HuH-7.5 (cell line): ENCODE data around the gene SLCO4C1.
A peak's percentile ranks its signal among the peaks of the same experiment; 100 is the strongest.
"Not testable (repeated sequence)": the region's sequence is repeated elsewhere in the genome, so short reads cannot be mapped to it uniquely, and the experiment has no call there.

Experiments used
- DNase-seq: peaks from one replicate; pipeline ENCODE4 v3.0.0; 2011; ENCODE audit warnings: low spot score

Gene SLCO4C1

GRCh38 chr5:102296178-102296817 is at the start of gene SLCO4C1:
TSS of gene SLCO4C1 (minus strand) at chr5:102296284. CDS start at chr5:102296262, 22 bp downstream.
- peak; percentile 64 for DNase-seq

DNA sequence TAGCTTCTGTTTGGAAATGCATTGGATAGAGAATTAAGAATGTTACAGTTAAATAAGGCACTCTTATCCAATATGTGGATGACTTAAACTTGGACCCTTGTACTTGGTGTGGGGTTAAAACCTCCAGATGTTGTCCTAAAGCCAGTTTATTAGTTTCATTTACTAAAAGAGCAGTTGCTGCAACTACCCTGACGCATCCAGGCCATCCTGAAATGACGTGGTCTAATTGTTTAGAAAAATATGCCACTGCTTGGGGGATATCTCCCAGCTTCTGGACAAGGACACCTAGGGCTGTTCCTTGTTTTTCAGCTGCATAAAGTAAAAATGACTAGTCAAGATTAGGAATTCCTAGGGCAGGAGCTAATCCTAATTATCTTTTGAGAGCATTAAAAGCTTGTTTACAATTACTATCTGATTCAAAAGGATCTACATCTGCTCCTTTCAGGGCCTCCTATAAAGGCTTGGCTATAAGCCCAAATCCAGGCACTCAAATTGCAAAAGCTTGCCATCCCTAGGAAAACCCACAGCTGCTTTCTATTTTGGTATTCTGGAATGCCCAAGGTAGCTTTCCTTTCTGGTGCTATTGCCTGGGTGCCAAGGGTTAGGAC is 45.7 kb upstream of the SLCO4C1 start:
- DNase-seq = no peak

GRCh38 chr5:102324714-102325113 is 28.6 kb upstream of the SLCO4C1 start:
- DNase-seq = no peak

- not testable (repeated sequence) for DNase-seq
Measured at GRCh38 chr5:102318801-102319200, 22.7 kb upstream of the SLCO4C1 start.

GRCh38 chr5:102314328-102314727 is 18.2 kb upstream of the SLCO4C1 start:
- no peak for DNase-seq

- no peak for DNase-seq
Measured at GRCh38 chr5:102313912-102314311, 17.8 kb upstream of the SLCO4C1 start.

DNA sequence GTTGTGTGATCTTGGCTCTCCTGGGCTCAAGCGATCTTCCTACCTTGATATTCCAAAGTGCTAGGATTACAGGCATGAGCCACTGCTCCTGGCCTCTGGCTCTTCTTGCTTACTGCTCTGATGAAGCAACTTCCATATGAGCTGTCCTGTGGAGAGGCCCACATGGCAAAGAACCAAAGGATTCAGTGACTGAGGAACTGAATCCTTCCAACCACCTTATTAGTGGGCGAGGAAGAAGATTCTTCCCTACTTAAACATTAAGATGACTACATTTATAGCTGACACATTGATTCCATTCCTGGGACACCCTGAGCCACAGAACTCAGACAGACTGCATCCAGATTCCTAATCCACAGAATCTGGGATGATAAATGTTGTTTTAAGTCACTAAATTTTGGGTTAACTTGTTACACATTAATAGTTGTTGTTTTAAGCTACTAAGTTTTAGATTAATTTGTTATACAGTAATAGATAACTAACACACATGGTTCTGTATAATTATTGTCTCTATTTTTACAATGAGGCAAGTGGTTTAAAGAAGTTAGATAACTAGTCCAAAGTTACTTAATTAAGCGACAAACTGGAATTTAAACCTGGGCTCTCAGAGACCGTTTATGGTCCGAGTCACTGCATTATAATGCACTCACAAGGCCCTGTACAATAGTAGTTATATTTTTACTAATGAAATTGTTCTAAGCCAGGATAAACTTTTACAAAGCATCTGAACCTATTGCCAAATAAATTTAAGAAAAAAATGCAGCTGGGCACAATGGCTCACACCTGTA is 16.7 kb upstream of the SLCO4C1 start:
- no peak for DNase-seq

- no peak for DNase-seq
Measured at GRCh38 chr5:102309586-102309985, 13.5 kb upstream of the SLCO4C1 start.

- no peak for DNase-seq
Measured at GRCh38 chr5:102307232-102307631, 11.1 kb upstream of the SLCO4C1 start.

- no peak for DNase-seq
Measured at GRCh38 chr5:102306121-102306520, 10.0 kb upstream of the SLCO4C1 start.

DNA sequence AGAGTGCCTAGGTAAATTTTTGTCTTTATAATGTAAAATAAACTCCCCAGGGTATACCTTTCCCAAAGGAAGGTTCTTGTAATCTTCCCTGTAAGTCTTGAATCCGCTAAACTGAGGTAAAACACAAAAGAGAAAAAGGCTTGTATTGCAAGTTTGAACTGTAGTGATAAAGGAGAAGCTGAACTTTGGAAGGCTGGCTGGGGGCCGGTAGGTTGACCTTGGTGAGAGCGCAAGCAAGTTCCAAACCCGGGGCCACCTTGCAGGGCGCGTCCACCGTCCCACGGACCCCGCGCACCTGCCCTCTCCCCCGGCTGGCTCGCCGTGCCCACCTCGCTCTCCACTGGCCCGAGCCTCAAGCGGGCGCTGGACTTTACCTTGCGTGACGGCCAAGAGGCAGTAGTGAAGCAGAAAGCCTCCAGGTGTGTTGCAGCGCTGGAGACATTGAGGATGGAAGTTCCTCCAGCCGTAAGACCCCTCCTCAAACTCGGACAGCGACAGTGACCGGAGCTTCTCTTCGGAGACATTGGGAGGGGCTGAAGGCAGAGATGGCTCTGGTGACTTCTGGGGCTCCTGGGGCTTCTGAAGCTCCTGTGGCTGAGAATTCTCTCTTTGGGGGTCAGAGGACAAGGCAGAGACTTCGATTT is 428 bp downstream of the SLCO4C1 start:
- DNase-seq = no peak

DNA sequence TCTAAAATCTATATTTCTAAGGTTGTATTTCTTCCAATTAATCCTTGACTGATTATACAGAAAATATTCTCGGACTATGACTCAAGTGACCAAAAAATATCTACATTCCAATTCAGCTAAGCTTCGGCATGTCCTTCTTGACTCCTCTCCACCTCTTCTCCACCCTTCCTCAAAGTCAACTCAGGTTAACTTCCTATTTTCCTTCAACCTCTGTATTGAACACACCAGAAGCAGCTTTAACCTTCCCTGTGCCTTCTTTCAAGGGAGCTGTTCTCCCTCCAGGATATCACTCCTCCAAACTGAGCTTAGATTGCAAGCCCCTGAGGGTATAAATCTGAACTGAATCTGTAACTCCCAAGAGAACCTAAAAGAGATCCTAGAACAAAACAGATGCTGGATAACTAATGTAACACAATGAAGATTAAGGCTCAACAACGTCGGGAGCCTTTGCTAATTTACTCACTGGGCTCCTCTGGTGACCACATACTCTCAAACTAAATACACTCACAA is 1.1 kb downstream of the SLCO4C1 start:
- DNase-seq = no peak

- no peak for DNase-seq
Measured at GRCh38 chr5:102290004-102290403, 6.1 kb downstream of the SLCO4C1 start.

DNA sequence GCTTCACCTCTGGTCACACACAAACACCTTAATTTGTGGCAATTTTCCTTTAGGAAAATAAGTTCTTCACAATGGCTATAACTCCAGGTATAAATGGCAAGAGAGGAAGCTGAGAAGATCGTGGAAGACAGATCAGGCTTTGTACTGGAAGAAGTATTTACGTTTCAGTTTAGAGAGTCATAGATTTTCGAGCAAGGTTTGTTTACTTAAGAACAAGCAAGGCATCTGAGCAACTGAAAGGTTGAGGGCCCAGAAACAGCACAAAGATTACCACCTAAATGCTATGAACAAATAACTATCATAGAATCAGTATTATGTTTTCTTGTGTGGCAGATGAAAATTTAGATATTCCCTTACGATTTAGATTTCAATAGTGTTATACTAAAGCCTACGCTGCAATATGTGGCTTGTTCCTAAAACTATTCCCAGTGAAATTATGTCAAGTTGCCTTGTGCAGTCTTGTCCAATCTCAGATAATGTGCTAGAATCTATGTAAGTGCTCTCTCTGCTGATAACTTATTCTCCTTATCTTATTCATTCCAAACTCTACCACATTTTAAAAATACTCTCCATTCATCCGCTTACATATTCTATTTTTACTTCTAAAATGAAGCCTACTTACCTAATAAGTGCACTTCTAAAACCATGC is 6.7 kb downstream of the SLCO4C1 start:
- DNase-seq = no peak

- no peak for DNase-seq
Measured at GRCh38 chr5:102288630-102289029, 7.5 kb downstream of the SLCO4C1 start.

DNA sequence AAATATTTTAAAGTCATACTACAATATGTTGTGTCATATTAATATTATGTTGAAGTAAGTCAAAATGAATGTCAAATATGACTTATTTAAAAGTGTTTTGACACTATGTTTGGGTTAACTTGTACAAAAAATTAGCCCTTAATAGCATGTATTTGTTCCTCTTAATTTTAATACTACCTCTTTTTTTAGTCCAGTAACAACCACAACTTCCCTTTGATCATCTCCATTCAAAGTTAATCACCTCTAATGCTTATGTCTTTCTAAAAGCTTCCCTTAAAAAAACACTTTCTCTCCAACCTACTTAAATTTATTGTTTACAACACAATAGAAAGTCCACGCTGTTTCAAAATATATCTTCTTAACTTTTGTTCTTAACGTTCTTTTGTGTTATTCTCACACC is 9.6 kb downstream of the SLCO4C1 start:
- no peak for DNase-seq

DNA sequence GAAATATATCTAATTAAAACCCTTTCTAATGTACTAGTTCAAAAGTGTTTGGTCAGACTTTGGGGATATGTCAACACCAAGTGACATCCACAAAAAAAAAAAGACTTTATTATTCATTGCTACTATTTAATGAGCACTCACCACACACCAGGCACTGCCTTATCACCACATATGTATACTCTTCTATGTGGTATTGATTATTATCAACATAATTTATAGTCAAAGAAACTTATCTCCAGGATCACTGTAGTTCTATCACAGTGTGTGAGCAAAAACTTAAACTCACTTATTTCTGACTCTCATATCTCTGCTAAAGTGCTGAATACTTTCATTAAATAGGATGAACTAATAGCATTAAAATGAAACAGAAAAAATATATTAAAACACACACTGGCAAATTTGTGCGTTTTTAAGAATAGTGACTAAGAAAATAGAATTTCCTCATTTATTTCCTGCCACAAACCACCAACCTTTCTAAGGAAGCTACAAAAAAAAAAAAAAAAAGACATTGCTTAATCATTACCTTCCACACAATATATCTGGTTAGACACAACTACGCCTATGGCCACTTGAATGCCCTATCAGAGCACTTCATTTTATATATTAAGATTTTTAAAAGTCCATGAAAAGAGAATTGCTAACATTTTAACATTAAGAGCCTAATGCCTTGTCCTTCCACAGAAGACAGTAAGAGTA is 12.8 kb downstream of the SLCO4C1 start:
- no peak for DNase-seq

DNA sequence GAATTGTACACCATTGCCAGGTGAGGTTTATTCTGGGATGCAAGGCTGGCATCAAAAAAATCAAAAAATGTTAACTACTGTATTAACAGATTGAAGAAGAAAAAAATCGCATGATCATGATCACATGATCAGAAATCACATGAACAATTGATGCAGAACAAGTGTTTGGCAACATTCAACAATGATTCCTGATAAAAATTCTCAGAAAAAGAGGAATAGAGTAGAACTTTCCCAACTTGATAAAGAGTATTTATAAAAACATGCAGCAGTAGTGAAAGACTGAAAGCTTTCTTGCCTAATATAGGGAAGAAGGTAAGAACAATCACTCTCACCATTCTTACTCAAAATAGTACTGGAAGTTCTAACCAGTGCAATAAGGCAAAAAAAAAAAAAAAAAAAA is 16.4 kb downstream of the SLCO4C1 start:
- DNase-seq = no peak

DNA sequence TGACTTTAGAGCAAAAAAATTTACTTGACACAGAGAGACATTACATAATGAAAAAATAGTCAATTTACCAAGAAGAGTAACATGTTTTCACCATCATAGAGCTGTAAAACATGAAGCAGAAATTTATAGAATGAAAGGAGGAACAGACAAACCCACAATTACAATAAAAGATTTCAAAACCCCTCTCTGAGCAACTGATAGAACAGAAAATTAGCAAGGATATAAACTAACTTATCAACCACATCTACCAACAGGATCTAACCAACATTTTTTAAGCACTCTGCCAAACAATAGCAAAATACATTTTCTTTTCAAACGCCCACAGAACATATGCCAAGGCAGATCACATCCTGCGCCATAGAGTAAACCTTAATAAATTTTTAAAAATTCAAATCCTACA is 17.9 kb downstream of the SLCO4C1 start:
- no peak for DNase-seq

- no peak for DNase-seq
Measured at GRCh38 chr5:102277144-102277543, 18.9 kb downstream of the SLCO4C1 start.

DNA sequence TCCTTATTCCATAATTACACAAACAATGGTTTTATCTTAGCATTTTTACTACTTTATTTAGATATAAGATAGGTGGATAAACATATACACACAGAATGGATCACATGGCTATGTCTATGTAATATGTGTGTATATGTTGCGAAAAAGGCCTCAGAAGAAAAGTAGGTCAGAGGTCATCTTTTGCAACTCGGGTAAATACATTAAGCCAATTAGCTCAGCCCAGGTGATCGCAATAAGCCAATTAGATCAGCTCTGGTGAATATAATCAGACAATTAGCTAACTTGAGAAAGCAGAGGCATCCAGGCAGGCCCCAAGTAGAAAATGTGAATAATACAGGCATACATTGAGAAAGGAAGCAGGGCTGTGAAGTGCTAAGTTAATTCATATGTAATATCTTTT is 24.3 kb downstream of the SLCO4C1 start:
- DNase-seq = no peak
